SH-SY5Y (cell line): ENCODE measurements around the gene PSMC4.

Experiments
- GATA2 ChIP-seq: IDR thresholded peaks from 2 replicates; pipeline ENCODE4 v1.6.1; 2011; ENCODE audit warnings: mild to moderate bottlenecking, low read depth, low read length
- GATA3 ChIP-seq: IDR thresholded peaks from 2 replicates; pipeline ENCODE4 v1.6.1; 2011; ENCODE audit warnings: low read depth, mild to moderate bottlenecking, low read length, moderate library complexity

The PSMC4 gene

DNA sequence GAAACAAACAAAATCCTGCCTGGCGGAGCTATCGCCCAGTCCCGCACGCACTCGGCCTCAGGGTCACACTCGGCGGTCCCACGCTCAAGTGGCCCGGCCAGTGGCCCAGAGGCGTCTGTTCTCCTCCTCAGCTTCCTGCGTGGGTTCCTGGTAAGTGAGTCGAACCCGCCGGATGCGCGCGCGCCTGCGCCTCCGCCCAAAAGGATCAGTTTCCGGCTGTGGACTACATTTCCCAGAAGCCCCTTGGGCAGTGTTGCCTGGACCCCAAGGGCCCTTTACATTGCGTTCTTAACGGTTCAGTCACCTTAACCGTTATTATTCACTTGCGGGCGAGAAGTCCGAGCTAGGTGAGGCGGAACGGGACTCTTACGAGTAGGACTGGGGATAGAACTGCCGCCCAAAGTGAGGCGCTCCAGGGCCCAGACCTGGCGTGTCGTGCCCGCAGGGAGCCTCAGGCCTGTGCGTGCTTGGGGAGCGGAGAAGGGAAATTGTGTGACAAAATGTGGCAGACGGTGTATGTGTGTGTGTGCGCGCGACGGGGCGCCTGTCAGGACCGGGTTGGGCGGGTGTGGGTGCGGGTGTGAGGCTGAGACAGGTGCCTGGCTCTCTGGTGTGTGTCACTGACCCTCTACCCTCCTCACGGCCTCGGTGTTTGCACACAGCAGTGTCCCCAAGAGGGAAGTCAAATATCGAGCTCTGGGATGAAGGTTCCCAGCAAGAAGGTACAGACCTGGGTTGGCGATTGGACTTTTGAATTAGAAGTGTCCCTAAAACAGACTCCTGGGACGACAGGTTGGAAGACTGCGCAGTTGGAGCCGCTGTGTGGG lies 26.1 kb downstream of the PSMC4 start, which contains the start of gene ZNF546:
Gene ZNF546 (plus strand): TSS at position 250 of the 827 bp plus-strand sequence. CDS start 1,267 bp downstream, outside the sequence.
- no peak for TF ChIP-seq GATA2
- no peak for TF ChIP-seq GATA3

DNA sequence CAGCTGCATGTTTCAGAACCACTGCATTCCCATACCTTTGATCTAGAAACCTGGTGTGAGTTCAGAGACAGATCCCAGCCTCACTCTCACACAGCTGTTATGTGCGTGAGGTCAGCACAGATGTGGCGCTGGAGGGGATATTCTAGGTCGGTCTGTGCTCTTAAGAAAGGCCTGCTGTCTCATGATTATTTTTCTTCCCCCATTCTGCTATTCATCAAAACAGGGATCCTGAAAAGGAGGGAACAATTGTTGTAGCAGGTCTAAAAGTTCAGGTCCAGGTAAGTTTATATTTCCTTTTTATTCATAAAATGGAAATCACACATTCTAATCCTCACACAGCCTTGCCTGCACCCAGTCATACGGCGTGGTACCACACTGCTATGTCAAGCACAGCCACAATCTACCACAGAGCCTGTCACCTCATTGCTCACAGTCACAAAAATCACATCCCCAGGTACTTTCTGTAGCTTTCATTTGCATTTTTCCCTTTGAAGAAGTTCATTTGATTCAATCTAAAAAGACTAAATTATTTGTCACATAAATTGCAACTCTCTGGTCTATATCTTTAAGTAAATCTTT lies 26.8 kb downstream of the PSMC4 start:
- no peak for TF ChIP-seq GATA2
- TF ChIP-seq GATA3, result no peak

DNA sequence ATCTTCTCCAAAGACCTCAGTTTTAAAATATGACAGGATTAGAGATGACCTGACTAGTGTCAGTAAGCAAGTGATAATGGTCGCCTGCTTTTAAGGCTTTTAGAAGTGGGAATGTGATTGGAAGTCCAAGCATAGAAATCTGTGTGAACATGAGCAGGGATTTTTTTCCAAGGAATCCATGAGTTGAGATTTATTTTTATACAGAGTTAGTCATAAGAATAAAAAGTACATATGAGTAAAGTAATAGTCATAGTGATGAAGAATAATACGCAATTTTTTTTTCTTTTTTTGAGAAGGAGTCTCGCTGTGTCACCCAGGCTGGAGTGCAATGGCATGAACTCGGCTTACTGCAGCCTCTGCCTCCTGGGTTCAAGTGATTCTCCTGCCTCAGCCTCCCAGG lies 27.5 kb downstream of the PSMC4 start:
- TF ChIP-seq GATA2 (no peak), GATA3 (no peak)

DNA sequence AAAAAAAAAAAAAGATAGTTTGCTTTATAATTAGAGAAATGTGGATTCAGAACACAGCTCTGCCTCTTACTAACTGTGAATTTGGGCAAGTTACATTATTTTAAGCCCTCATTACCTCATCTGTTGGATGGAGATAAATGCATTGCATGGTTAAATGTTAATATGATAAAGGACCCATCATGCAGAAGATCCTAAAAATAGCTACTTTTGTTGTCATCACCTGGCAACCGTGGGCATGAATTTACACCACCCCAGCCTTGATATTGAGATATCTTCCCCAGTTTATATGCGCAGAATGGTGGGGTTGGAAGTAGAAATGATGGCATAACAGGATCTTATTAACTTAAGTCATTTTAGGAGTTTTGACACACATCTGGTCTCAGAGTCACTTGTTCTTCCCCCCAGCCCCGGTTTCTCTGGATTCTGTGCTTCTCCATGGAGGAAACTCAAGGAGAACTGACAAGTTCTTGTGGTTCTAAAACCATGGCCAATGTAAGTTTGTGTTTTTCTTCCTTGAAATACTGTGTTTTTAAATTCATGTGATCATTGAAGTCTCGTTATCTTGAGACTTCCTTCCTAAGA lies 34.8 kb downstream of the PSMC4 start:
- TF ChIP-seq GATA2, result no peak
- no peak for TF ChIP-seq GATA3

DNA sequence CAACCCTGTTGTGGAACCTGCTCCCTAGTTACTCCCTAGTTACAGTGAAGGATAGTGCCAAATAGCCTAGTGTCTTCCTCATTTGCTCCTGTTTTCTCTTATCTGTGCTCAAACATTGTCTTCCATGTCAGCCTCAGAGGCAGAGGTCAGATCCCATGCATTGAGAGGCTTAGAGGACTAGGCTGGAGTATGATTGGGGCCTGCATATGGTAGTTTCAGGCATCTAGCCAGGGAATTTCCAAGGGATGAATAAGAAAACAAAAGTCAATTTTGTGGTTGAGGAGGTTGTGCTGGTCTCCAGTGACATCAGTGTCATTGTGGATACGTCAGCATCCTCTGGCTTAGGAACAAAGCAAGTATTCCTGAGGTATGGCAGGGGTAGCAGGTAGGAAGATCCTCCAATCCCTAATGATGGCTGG lies 35.3 kb downstream of the PSMC4 start:
- no peak for TF ChIP-seq GATA2
- TF ChIP-seq GATA3, result no peak

DNA sequence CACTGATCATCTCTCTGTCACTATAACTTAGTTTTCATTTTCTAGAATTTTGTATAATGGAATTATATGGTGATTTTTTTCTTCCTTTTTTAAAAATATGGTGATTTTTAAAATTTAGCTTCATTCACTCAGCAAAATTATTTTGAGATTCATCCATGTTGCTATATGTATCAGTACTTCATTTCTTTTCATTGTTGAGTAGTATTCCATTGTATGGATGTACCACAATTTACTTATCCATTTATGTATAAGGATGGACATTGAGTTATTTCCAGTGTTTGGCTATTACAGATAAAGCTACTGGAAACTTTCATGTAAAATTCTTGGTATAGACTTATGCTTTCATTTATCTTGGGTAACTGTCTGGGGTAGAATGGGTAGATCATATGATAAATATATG lies 38.7 kb downstream of the PSMC4 start:
- TF ChIP-seq GATA3 (no peak), GATA2 (no peak)

DNA sequence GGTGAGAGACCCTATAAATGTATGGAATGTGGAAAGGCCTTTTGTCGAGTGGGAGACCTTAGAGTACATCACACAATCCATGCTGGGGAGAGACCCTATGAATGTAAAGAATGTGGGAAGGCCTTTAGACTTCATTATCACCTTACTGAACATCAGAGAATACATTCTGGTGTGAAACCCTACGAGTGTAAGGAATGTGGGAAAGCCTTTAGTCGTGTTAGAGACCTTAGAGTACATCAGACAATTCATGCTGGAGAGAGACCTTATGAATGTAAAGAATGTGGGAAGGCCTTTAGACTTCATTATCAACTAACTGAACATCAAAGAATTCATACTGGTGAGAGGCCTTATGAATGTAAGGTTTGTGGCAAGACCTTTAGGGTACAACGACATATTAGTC lies 43.0 kb downstream of the PSMC4 start:
- no peak for TF ChIP-seq GATA3
- no peak for TF ChIP-seq GATA2

DNA sequence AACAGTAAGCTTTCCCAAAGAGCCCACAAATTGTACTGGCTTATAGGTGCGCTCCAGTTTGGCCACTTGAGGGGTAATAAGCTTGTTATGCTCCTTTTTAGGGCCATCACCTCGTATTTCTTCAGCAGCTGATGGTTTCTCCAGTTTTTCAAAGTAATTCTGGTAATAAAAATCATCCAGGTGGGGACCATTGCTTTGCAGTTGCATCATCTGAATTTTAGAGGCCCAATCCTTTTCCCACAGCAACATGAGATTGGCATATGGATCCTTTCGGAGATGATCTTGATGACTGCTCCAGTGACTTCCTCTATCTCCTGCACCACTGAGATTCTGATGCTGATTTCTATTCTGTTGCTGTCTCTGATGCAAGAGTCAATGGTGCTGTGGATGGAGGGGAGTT lies 53.0 kb downstream of the PSMC4 start:
- no peak for TF ChIP-seq GATA2
- no peak for TF ChIP-seq GATA3

DNA sequence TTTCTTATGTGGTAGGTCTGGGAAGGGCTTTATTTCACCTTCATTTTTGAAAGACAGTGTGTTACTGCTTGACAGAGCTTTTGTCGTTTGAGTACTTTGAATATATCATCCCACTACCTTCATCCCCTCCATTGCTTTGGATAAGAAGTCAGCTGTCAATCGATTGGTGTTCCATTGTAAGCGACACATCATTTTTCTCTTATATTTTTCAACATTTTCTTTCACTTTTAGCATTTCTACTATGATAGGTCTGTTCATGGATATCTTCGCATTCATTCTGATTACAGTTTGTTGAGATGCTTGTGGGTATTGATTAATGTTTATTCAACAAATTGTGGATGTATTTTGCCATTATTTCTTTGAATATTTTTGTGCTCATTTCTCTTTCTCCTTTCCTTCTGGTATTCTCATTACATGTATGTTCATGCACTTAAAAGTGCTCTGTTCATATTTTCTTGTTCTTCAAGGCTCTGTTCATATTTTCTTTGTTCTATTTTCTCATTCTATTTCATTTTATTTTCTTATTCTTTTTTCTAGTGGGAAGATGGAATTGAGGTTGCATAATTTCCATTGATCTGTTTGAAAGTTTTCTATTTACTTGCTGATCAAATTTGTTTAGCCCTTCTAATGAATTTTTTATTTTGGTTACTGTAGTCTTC lies 55.1 kb downstream of the PSMC4 start:
- no peak for TF ChIP-seq GATA3
- no peak for TF ChIP-seq GATA2

DNA sequence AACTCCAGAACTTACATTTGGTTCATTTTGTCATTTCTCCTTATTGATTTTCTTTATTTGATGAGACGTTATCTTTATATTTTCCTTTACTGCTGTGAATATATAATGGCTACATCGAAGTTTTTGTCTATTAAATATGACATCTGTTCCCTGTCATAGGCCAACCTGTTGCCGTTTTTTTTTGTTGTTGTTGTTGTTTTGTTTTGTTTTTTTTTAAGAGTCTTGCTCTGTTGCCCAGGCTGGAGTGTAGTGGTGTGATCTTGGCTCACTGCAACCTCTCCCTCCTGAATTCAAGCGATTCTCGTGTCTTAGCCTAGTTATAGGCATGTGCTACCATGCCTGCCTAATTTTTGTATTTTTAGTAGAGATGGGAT lies 55.6 kb downstream of the PSMC4 start:
- no peak for TF ChIP-seq GATA3
- no peak for TF ChIP-seq GATA2
